Heart right ventricle (tissue), 16 donors: ENCODE results near the gene SCAF8. TPM values are rescaled to one million over a fixed set of nuclear protein-coding genes. Genes with fewer than 3 reads are reported as not detected.

Source experiments
- ATAC-seq, 8 donors: fragments of 200-7000 bp; cut with Tn5 transposase; one replicate each; pipeline ENCODE4 v1.9.1; 2020; ENCODE audit warnings: mild to moderate bottlenecking in 8 of 8, moderate library complexity in 8 of 8, moderate number of reproducible peaks in 1 of 8
- DNase-seq, 2 donors: peaks; one replicate each; pipeline ENCODE4 v3.0.0-alpha.2; 2020
- H3K27ac ChIP-seq, 10 donors: fragments of 200-600 bp; sonication (generic) in 2 of 10; one replicate each; pipeline versions ENCODE4 v1.5.0 to v1.8.0; 2020 to 2022; ENCODE audit warnings: mild to moderate bottlenecking in 3 of 10
- H3K27me3 ChIP-seq, 7 donors: fragments of 200-600 bp; one replicate each; pipeline ENCODE4 v1.8.0; 2021 to 2022; ENCODE audit warnings: mild to moderate bottlenecking in 2 of 7
- H3K36me3 ChIP-seq, 9 donors: fragments of 200-600 bp; sonication (generic) in 1 of 9; one replicate each; pipeline versions ENCODE4 v1.5.0 to v1.8.0; 2020 to 2022; ENCODE audit warnings: mild to moderate bottlenecking in 2 of 9
- H3K4me1 ChIP-seq, 9 donors: fragments of 200-600 bp; sonication (generic) in 1 of 9; one replicate each; pipeline versions ENCODE4 v1.5.0 to v1.8.0; 2020 to 2022; ENCODE audit warnings: mild to moderate bottlenecking in 4 of 9
- H3K4me3 ChIP-seq, 10 donors: fragments of 200-600 bp; sonication (generic) in 2 of 10; one replicate each; pipeline versions ENCODE4 v1.5.0 to v1.8.0; 2020 to 2022; ENCODE audit warnings: mild to moderate bottlenecking in 7 of 10, moderate library complexity in 2 of 10
- H3K9me3 ChIP-seq, 11 donors: fragments of 200-600 bp in 10 of 11; sonication (generic) in 2 of 11; one replicate each; pipeline versions ENCODE4 v1.5.0 to v1.8.0; 2013 to 2022; ENCODE audit warnings: mild to moderate bottlenecking in 2 of 11, control low read depth in 1 of 11, moderate library complexity in 1 of 11
- WGBS, 2 donors: extraction: QIAGEN DNeasy Blood & Tissue Kit; methylation state at CpG; one replicate each; pipeline ENCODE4 v1.1.7; 2013; ENCODE audit warnings: inconsistent platforms in 1 of 2; 5-methylcytosine and 5-hydroxymethylcytosine counted together
- intact Hi-C, 10 donors: fragments of 100-400 bp; cut with DNase I; formaldehyde crosslinking; loops; one replicate each; pipeline versions ENCODE4 v1.11.1 to v1.14.2; 2022
- polyA plus RNA-seq, 2 donors: library from polyadenylated mRNA; stranded (reverse); fragments of 200-250 nt; gene quantifications; one replicate each; pipeline ENCODE4 v1.2.3, GENCODE V29; 2013
- total RNA-seq, 10 donors: library from RNA; stranded (reverse); fragmentation: NEBNext Ultra II Directional in 3 of 10; extraction: Animal tissue kit (Norgen Biotek cat#: 25700) in 3 of 10; gene quantifications; one replicate each; pipeline versions ENCODE4 v1.2.1 to v1.2.4, GENCODE V29; 2021 to 2023
- TF ChIP-seq, protein P1 (sequence below), 9 donors: fragments of 200-600 bp; sonication (generic) in 2 of 9; IDR thresholded peaks; one replicate each; pipeline versions ENCODE4 v1.5.0 to v1.8.0; 2021 to 2022; ENCODE audit warnings: antibody characterized with exemption in 9 of 9, mild to moderate bottlenecking in 5 of 9, moderate library complexity in 1 of 9
- donor health status: Arrhythmogenic right ventricular cardiomyopathy.
- donor health status: ischemic (EF 13 %, LVEDD 7.1; RV severe dilation, severe dysfunction).
- donor health status: healthy with polysubstance abuse.
- donor health status: DM: no; HTN: yes; CAD: no.
- donor health status: DM: no; HTN: no; CAD: no.
- donor health status: ischemic (EF 25% LVEDD 6.9; RV normal size, moderate dysfunction).
- donor health status: ischemic (EF 25% LVEDD 5.7; RV mildly dilated, moderate dysfunction).
- donor health status: healthy.
- donor health status: DM: yes; HTN: yes; CAD: no.
- donor health status: Ischemic cardiomyopathy.
- donor health status: ischemic (EF 35%, LVEDD 5.7; RV mildly dilated, moderate dysfunction).
- donor health status: nonischemic (EF 11% LVEDD 7.7; RV severe dilation, severe dysfunction).
- donor health status: DM: yes; HTN: yes; CAD: no.
- donor health status: PGD.
- donor health status: ischemic (EF 29% LVEDD 5.4; RV normal size, mild dysfunction).
- donor health status: nonischemic (EF 23%, LVEDD 6.1; RV moderate dilation, normal function).

Gene SCAF8
- total and polyA plus RNA-seq, 12 donors = 6.7 to 96.1 (median 62.8) TPM

- Histone ChIP-seq H3K9me3 (no peaks in the 10 kb centered on the region), H3K27me3 (no peaks in the 10 kb centered on the region), H3K4me3 (peak overlapping the region; percentile 93 to 99 (median 98)), H3K36me3 (no peaks in the 10 kb centered on the region), H3K4me1 (peaks cover 5 to 57% (median 53%) of the 10 kb centered on the region in 9 donors), H3K27ac (peak overlapping the region; percentile 99 to 100 (median 100))
- 0% methylated on average over 52 to 71 of the region's 71 CpGs for WGBS, 2 donors
- TF ChIP-seq, protein P1, sequence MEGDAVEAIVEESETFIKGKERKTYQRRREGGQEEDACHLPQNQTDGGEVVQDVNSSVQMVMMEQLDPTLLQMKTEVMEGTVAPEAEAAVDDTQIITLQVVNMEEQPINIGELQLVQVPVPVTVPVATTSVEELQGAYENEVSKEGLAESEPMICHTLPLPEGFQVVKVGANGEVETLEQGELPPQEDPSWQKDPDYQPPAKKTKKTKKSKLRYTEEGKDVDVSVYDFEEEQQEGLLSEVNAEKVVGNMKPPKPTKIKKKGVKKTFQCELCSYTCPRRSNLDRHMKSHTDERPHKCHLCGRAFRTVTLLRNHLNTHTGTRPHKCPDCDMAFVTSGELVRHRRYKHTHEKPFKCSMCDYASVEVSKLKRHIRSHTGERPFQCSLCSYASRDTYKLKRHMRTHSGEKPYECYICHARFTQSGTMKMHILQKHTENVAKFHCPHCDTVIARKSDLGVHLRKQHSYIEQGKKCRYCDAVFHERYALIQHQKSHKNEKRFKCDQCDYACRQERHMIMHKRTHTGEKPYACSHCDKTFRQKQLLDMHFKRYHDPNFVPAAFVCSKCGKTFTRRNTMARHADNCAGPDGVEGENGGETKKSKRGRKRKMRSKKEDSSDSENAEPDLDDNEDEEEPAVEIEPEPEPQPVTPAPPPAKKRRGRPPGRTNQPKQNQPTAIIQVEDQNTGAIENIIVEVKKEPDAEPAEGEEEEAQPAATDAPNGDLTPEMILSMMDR (IDR thresholded peaks at IDR 0.05) = no peak
- DNase-seq (peak; percentile 95 to 97), ATAC-seq (peak; percentile 94 to 99 (median 98))
- intact Hi-C loops = loop anchor here in 9 of 10 donors (2.0 to 10.0 kb wide), 8 partner anchors 33 to 219 kb away; partner anchors contain the start of gene CNKSR3 (in 1 of the 9)
These were observed 588 bp downstream of the SCAF8 start for GRCh38 chr6:154733626-154734382.

- no peak overlapping the region for H3K4me3 ChIP-seq
- intact Hi-C loops = loop anchor here in 2 of 10 donors (10.0 kb wide), 2 partner anchors 68 to 222 kb away; partner anchors contain the start of gene CNKSR3 (in 1 of the 2)
- DNase-seq = no peak
- ATAC-seq = no peak
- H3K9me3 ChIP-seq = no peaks in the 10 kb centered on the region
- H3K36me3 ChIP-seq = peaks cover 0 to 7% (median 0%) of the 10 kb centered on the region in 9 donors
- TF ChIP-seq, protein P1 (IDR thresholded peaks at IDR 0.05) = no peak
- H3K27ac ChIP-seq = no peak overlapping the region
- H3K27me3 ChIP-seq = no peaks in the 10 kb centered on the region
- peaks cover 7 to 85% (median 78%) of the 10 kb centered on the region in 9 donors for H3K4me1 ChIP-seq
- 67 to 72% methylated on average over 4 of the region's 4 CpGs for WGBS, 2 donors
These were observed 3.5 kb downstream of the SCAF8 start for GRCh38 chr6:154736618-154737259.

DNA sequence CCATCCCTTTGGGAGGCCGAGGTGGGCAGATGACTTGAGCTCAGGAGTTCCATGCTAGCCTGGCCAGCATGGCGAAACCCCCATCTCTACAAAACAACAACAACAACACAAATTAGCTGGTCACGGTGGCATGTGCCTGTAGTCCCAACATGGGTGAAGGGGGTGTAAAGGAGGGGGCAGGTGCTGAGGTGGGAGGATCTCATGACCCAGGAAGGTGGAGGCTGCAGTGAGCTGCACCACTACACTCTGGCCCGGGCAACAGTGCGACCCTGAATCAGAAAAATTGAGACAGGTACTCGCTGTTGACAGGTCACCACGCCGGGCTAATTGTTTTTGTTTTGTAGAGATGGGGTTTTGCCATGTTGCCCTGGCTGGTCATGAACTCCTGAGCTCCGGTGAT, 4.2 kb downstream of the SCAF8 start:
- H3K27ac ChIP-seq = no peak overlapping the region

DNA sequence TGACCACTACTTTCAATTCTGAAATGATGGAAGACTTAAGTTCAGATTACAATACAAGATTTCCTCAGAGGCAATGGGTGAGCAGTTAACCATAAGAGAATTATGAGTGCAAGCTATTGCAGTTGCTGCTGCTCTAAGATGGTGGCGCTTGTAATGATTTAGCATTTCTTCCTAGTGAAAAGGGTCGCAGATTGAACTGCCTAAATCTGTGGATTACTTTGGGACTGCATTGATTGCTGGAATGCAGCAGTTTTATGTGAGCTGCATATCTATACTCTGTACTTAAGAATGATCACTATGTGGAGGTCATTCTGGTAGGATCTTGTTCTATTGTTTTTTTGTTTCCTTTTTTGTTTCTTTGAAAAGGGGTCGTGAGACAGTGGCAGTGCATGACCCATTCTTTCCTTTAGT, 5.3 kb downstream of the SCAF8 start:
- intact Hi-C loops = loop anchor here in 2 of 10 donors (10.0 kb wide), 2 partner anchors 66 to 224 kb away; partner anchors contain the start of gene CNKSR3 (in 1 of the 2)
- peaks cover 15 to 91% (median 80%) of the 10 kb centered on the region in 9 donors for H3K4me1 ChIP-seq
- no peak for DNase-seq
- H3K9me3 ChIP-seq = no peaks in the 10 kb centered on the region
- H3K27ac ChIP-seq = peak overlapping the region in 2 of 10 donors; percentile 2 to 24
- TF ChIP-seq, protein P1 (IDR thresholded peaks at IDR 0.05) = no peak
- H3K4me3 ChIP-seq = no peak overlapping the region
- 49 to 56% methylated on average over 3 of the region's 3 CpGs for WGBS, 2 donors
- H3K36me3 ChIP-seq = peaks cover 0 to 17% (median 0%) of the 10 kb centered on the region in 9 donors
- no peak for ATAC-seq
- no peaks in the 10 kb centered on the region for H3K27me3 ChIP-seq

More for the DNA sequence above, 4.2 kb downstream of the SCAF8 start:
- Histone ChIP-seq H3K4me3 (peak overlapping the region in 1 of 10 donors; percentile 2), H3K36me3 (peaks cover 0 to 14% (median 0%) of the 10 kb centered on the region in 9 donors), H3K9me3 (no peaks in the 10 kb centered on the region), H3K4me1 (peaks cover 10 to 84% (median 77%) of the 10 kb centered on the region in 9 donors), H3K27me3 (no peaks in the 10 kb centered on the region)
- ATAC-seq (no peak), DNase-seq (no peak)
- 64 to 69% methylated on average over 9 of the region's 9 CpGs for WGBS, 2 donors
- intact Hi-C loops = loop anchor here in 2 of 10 donors (10.0 kb wide), 2 partner anchors 67 to 223 kb away; partner anchors contain the start of gene CNKSR3 (in 1 of the 2)
- TF ChIP-seq, protein P1 (IDR thresholded peaks at IDR 0.05) = no peak
